ENCODE results near the gene EXOC7.
"Not testable (repeated sequence)": the region's sequence is repeated elsewhere in the genome, so short reads cannot be mapped to it uniquely, and the experiment has no call there.

EXOC7 gene

DNA sequence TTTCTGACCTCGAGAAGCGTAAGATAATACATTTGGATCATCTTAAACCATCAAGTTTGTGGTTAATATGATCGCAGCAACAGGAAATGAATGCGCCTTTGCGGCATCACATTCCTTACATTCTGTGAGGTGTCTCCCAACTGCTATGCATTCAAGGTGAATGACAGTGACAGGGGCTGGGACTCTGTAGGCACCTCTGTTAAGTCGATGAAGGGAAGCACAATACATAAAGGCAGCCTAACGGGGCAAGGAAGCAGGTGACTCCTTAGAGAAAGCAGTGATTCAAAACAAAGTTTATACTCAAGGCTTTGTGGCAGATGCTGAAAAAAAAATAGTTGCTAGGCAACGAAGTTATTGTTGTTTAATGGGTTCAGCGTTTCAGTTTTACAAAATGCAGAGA is 54.9 kb downstream of the EXOC7 start:
- Histone ChIP-seq H3K36me3 (replicated peaks) (peaks cover 75% of the 10 kb centered on the region), H3K27me3 (ENCODE audit: low read depth) (no peaks in the 10 kb centered on the region), H3K4me3 (no peak overlapping the region), H3K4me1 (no peaks in the 10 kb centered on the region), H3K9me3 (no peaks in the 10 kb centered on the region)
- in situ Hi-C loops (cut with MboI; ENCODE audit: low sequenced_read_pairs) = no loop called here
- DNase-seq (ENCODE audit: low spot score in 2 of 2) = no peak

DNA sequence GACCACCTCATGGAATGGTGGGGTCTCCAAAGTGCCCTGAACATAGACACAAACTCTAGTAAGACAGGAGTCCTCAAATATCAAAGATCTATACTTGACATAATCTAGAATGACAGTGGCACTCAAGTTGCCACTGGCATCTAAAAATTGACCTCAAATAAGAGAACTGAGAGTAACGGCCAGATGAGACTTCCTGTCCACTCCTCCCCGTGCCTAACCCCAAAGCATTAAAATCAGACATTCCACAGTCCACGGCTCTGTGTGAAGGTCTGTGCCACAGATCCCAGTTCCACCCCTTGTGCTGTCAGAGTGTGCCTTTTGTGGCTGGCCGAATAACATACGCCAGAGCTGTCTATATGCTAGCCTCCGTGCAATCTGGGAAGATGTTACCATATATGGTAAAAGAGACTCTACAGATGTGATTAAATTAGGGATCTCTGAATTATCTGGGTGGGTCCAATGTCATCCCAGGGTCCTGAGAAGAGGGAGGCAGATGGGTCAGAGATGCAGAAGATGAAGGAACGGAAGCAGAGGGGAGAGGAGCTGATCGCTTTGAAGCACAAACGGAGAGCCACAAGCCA is 55.5 kb downstream of the EXOC7 start:
- Histone ChIP-seq H3K4me3 (no peak overlapping the region), H3K27me3 (ENCODE audit: low read depth) (no peaks in the 10 kb centered on the region), H3K9me3 (no peaks in the 10 kb centered on the region), H3K4me1 (no peaks in the 10 kb centered on the region), H3K36me3 (replicated peaks) (peaks cover 80% of the 10 kb centered on the region)
- in situ Hi-C loops (cut with MboI; ENCODE audit: low sequenced_read_pairs) = no loop called here
- no peak for DNase-seq (ENCODE audit: low spot score in 2 of 2)

DNA sequence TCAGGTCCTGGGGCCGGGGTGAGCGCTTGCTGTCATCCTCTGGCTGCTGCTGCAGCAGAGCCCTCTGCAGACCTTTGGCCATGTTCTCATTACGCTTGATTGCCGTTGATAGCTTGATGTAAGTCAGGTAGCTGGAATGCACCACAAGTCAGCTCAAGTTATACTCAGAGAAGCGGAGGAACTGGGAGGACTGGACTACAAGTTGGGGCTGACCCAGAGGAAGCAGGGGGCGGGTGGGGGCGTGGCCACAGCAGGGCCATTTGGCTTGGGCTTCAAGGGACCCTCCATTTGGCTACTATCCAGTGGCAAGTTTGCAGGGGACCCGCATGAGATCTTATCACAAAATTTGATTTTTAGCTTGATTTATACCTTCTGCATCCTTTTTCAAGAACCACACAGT is 57.5 kb downstream of the EXOC7 start:
- peaks cover 87% of the 10 kb centered on the region for H3K36me3 ChIP-seq (replicated peaks)
- in situ Hi-C loops (cut with MboI; ENCODE audit: low sequenced_read_pairs) = no loop called here

DNA sequence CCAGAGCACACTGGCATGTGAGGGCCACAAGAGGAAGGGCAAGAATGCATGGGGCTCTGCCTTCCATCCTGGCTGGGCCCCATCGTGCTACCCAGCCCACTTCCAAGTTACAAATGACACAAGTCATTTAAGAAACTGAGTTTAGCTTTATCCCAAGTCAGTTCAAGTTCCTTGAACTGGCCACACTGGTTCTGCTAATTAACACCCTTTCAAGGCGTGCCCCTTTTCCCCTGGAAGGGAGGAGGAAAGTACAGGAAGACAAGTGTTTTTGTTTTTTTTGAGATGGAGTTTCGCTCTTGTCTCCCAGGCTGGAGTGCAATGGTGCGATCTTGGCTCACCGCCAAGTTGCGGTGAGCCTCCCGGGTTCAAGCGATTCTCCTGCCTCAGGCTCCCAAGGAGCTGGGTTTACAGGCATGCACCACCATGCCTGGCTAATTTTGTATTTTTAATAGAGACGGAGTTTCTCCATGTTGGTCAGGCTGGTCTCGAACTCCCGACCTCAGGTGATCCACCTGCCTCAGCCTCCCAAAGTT is 59.0 kb downstream of the EXOC7 start:
- H3K9me3 ChIP-seq; H3K4me3 ChIP-seq; DNase-seq (ENCODE audit: low spot score in 2 of 2); H3K4me1 ChIP-seq; H3K27me3 ChIP-seq (ENCODE audit: low read depth); in situ Hi-C loops (cut with MboI; ENCODE audit: low sequenced_read_pairs): not testable (repeated sequence)
- peaks cover 87% of the 10 kb centered on the region for H3K36me3 ChIP-seq (replicated peaks)

More for the DNA sequence above, 57.5 kb downstream of the EXOC7 start:
- no peak overlapping the region for H3K4me3 ChIP-seq
- no peak for DNase-seq (ENCODE audit: low spot score in 2 of 2)
- no peaks in the 10 kb centered on the region for H3K9me3 ChIP-seq
- H3K27me3 ChIP-seq (ENCODE audit: low read depth) = no peaks in the 10 kb centered on the region
- H3K4me1 ChIP-seq = no peaks in the 10 kb centered on the region

DNA sequence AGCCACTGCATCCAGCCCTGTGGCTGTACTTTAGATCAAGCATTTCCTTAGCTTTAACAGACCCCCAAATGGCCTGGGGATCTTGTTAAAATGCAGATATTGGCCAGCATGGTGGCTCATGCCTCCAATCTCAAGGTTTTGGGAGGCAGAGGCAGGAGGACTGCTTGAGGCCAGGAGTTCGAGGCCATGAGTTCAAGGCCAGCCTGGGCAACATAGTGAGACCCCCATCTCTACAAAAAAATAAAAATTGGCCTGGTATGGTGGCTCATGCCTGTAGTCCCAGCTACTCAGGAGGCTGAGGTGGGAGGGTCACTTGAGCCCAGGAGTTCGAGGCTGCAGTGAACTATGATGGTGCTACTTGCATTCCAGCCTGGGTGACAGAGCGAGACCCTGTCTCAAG is 60.7 kb downstream of the EXOC7 start:
- H3K9me3 ChIP-seq; in situ Hi-C loops (cut with MboI; ENCODE audit: low sequenced_read_pairs); H3K4me1 ChIP-seq; H3K4me3 ChIP-seq; DNase-seq (ENCODE audit: low spot score in 2 of 2); H3K27me3 ChIP-seq (ENCODE audit: low read depth): not testable (repeated sequence)
- H3K36me3 ChIP-seq (replicated peaks) = peaks cover 82% of the 10 kb centered on the region

DNA sequence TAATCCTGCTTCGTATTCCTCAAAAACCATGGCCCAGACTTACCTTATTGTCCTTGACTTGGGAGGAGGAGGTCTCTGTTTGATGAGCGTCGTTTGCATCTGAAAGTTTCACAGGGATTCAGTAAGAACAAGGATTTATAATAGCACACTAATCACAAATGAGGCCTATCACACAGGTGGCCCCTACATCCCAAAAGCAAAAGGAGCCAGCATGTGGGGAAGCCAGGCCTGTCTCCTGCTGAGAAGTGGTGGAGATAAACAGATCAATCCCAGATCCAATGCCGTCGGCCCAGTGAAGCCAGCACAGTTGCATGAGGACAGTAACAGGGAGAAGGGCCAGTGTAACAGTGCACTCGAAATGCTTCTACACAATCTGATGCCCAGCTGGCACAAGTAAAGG is 63.2 kb downstream of the EXOC7 start:
- Histone ChIP-seq H3K4me1 (no peaks in the 10 kb centered on the region), H3K9me3 (no peaks in the 10 kb centered on the region), H3K36me3 (replicated peaks) (peaks cover 63% of the 10 kb centered on the region), H3K27me3 (ENCODE audit: low read depth) (no peaks in the 10 kb centered on the region), H3K4me3 (no peak overlapping the region)
- no peak for DNase-seq (ENCODE audit: low spot score in 2 of 2)
- in situ Hi-C loops (cut with MboI; ENCODE audit: low sequenced_read_pairs) = no loop called here

DNA sequence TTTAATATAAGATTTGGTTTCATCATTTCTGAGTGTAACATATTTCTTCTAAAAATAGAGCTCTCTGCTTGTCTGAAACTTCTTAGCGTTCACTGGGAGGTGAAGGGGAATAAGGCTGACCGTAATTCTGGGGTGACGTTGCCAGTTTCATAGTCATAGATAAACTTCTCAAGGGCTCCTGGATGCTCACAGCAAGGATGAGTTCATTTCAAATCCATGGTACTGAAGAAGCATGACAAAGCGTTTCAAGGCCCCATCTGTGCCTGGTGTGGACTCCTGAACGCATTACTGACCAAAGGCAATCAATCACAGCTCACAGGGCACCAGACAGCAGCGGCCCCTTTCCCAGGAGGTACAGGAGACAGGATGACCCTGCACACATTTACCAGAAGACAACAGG is 64.5 kb downstream of the EXOC7 start:
- Histone ChIP-seq H3K4me1 (no peaks in the 10 kb centered on the region), H3K27me3 (ENCODE audit: low read depth) (no peaks in the 10 kb centered on the region), H3K4me3 (no peak overlapping the region), H3K9me3 (no peaks in the 10 kb centered on the region), H3K36me3 (replicated peaks) (peaks cover 53% of the 10 kb centered on the region)
- no peak for DNase-seq (ENCODE audit: low spot score in 2 of 2)
- in situ Hi-C loops (cut with MboI; ENCODE audit: low sequenced_read_pairs) = no loop called here

DNA sequence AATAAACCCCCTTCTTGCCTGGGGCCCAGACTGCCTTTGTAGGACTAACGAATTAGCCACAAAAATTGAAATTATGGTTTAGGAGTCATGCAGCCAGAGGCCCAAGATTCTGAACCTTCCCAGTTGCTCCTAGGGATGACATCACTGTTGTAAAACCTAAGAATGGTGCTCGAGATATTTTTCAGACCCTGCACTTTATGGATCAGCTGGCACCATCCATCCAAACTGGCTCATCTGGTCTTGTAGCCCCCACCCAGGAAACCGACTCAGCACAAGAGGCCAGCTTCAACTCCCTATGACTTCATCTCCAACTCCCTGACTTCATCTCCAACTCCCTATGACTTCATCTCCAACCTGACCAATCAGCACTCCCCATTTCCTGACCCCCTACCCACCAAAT is 65.5 kb downstream of the EXOC7 start:
- Histone ChIP-seq H3K36me3 (replicated peaks) (peaks cover 42% of the 10 kb centered on the region), H3K4me1 (no peaks in the 10 kb centered on the region), H3K9me3 (no peaks in the 10 kb centered on the region), H3K4me3 (no peak overlapping the region), H3K27me3 (ENCODE audit: low read depth) (no peaks in the 10 kb centered on the region)
- in situ Hi-C loops (cut with MboI; ENCODE audit: low sequenced_read_pairs) = no loop called here
- no peak for DNase-seq (ENCODE audit: low spot score in 2 of 2)

DNA sequence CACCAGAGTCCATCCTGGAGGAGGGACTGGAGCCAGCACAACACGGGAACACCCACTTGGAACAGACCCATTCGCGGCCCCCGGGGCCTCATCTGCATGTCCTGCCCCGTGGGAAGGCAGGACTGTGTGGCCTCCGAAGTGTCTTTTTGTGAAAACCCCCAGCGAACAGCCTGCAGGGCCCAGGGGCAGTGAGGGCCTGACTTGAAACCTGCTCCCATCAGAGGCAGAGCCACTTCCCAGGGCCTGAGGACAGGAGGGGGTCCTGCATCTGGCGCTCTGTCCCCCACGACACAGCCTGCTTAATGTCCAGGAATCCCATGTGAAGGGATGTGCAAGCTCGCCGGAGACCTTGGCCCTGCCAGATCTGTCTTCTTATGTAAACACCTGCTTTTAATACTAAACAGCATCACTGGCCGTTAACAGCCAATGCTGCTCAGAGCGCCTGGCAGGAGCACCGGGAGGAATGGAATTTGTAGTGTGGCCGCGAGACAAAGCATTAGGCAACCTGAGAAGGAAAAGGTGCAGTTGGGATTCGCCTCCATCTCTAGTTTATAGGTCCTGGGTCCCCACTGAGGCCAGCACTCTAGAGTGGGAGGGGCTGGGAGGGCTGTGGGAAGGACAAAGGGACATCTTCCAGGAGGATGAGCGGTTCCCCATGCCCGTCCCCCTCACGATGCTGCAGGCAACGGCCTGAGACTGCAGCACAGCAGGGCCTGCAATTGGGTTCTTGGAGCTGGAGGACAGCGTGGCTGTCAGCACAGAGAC is 66.9 kb downstream of the EXOC7 start:
- Histone ChIP-seq H3K4me1 (no peaks in the 10 kb centered on the region), H3K36me3 (replicated peaks) (peaks cover 32% of the 10 kb centered on the region), H3K27me3 (ENCODE audit: low read depth) (no peaks in the 10 kb centered on the region), H3K4me3 (no peak overlapping the region), H3K9me3 (no peaks in the 10 kb centered on the region)
- no peak for DNase-seq (ENCODE audit: low spot score in 2 of 2)
- in situ Hi-C loops (cut with MboI; ENCODE audit: low sequenced_read_pairs) = no loop called here

DNA sequence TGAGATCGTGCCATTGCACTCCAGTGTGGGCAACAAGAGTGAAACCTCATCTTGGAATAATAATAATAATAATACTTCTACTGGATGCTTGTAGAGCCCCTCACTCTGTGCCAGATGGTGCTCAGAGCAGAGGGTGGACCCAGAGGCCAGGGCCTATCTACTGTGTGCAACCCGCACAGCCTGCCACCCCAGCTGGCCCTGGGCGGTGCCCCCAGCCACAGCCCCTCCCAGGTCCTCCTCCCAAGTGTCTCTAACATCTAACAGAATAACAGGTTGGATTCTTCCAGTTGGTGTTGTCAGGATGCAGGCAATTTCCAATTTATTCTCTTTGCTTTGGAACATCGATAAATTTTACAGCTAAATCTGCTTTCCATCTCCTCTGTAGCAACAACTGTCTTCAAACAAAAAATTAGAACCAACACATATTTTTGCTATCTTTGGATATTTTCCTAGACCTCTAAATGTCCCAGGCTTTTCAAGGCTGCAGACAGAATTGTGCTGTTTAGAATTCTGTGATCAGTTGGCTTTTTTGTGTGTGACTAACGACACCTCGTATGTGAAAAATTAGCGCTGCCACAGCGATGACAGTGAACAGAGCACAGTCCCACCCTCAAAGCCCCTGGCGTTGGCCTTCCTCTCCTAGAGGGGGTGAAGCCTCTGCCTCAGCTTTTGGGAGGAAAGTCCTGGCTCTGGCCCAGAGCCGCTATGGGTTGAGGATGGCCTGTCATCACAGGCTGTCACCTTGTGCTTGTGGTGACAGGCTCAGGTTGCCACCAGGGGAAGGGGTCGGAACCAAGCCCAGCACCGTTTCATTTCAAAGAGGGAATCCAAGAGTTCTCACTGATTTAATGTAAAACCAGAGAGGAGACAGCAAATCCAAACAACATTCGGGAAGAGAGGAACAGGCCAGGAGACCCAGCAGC is 68.9 kb downstream of the EXOC7 start:
- Histone ChIP-seq H3K27me3 (ENCODE audit: low read depth) (no peaks in the 10 kb centered on the region), H3K9me3 (no peaks in the 10 kb centered on the region), H3K4me3 (no peak overlapping the region), H3K4me1 (no peaks in the 10 kb centered on the region), H3K36me3 (replicated peaks) (peaks cover 14% of the 10 kb centered on the region)
- in situ Hi-C loops (cut with MboI; ENCODE audit: low sequenced_read_pairs) = no loop called here
- DNase-seq (ENCODE audit: low spot score in 2 of 2) = no peak

DNA sequence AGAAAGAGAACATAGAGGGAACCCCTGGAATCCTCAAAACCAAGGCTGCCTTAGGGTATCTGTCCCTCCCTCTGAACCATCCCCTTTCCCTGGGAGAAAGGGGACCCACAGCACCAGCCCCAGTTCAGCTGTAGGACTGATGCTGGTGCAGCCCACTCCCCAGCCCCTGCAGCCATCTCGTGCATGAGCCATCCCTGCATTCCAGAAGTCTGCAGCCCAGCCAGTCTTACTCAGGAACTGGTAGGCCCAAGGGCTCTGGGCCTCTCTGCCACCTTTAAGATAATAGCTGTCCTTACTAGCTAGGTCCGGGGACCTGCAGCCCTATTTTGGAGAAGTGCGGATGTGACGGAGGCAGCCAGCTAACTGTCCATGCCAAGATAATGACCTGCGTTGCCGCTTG is 70.4 kb downstream of the EXOC7 start:
- Histone ChIP-seq H3K9me3 (no peaks in the 10 kb centered on the region), H3K27me3 (ENCODE audit: low read depth) (no peaks in the 10 kb centered on the region), H3K36me3 (replicated peaks) (no peaks in the 10 kb centered on the region), H3K4me1 (no peaks in the 10 kb centered on the region), H3K4me3 (no peak overlapping the region)
- in situ Hi-C loops (cut with MboI; ENCODE audit: low sequenced_read_pairs) = no loop called here
- DNase-seq (ENCODE audit: low spot score in 2 of 2) = no peak

DNA sequence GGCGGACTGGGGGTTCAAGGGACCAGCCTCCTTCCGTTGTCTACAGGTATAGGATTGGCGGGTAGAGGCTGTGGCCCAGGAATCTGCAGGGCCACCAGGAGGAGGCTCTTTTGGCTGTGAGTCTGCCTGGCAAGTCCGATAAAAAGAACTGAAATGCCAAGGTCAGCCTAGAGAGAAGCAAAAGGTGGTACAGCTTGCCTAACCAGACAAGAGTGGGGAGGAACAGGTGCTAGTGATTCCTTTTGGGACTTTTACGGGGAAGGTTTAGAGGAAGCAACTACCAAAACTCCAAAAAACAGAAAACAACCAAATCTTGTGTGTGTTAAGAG is 70.8 kb downstream of the EXOC7 start:
- DNase-seq (ENCODE audit: low spot score in 2 of 2) = no peak
- in situ Hi-C loops (cut with MboI; ENCODE audit: low sequenced_read_pairs) = no loop called here
- no peak overlapping the region for H3K4me3 ChIP-seq
- H3K27me3 ChIP-seq (ENCODE audit: low read depth) = no peaks in the 10 kb centered on the region
- H3K4me1 ChIP-seq = no peaks in the 10 kb centered on the region
- no peaks in the 10 kb centered on the region for H3K9me3 ChIP-seq
- H3K36me3 ChIP-seq (replicated peaks) = no peaks in the 10 kb centered on the region

DNA sequence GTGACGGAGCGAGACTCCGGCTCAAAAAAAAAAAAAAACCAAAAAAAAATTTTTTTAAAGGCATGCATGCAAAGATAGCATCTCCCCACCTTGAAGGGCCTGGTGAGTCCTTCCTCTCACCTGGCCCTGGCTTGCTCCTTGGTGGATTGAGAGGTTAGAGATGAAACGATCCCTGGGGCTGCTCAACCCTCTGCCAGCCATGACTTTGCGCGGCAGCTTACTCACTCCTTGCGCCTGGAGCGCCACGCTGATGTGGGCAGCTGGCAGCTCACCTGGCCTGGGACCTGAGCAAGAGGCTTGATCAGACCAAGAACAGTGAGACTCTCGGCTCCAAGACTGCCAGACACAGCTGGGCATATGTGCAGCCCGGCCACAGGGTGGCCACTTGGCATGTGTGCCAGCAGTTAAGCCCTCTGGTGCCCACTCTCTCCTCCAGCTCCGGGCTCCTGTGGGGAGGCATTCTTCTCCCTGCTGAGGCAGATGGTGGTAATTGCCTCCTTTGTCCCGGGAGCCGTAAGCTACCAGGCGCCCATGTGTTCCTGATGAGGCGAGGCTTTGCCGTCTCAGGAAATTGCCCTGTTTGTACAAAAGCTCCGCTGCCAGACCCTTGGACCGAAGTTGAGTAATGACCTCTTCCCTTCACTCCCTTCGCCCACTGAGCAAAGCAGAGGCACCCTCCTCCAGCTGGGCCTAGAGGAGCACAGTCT is 71.4 kb downstream of the EXOC7 start:
- Histone ChIP-seq H3K9me3 (no peaks in the 10 kb centered on the region), H3K27me3 (ENCODE audit: low read depth) (no peaks in the 10 kb centered on the region), H3K36me3 (replicated peaks) (no peaks in the 10 kb centered on the region), H3K4me3 (no peak overlapping the region), H3K4me1 (no peaks in the 10 kb centered on the region)
- no peak for DNase-seq (ENCODE audit: low spot score in 2 of 2)
- in situ Hi-C loops (cut with MboI; ENCODE audit: low sequenced_read_pairs) = no loop called here

Measured in HAP-1 (cell line).